Hepatic stellate cell (primary cell): ENCODE data around the gene MEI1.

Experiments used
- DNase-seq: peaks from one replicate; pipeline ENCODE4 v3.0.0; 2011; ENCODE audit warnings: low spot score

The MEI1 gene

GRCh38 chr22:41841085-41841712, 141.9 kb downstream of the MEI1 start:
- no peak for DNase-seq

- no peak for DNase-seq
These were observed 144.0 kb downstream of the MEI1 start for GRCh38 chr22:41842996-41843970.

- no peak for DNase-seq
These were observed 144.7 kb downstream of the MEI1 start for GRCh38 chr22:41844036-41844435.

- no peak for DNase-seq
These were observed 145.2 kb downstream of the MEI1 start for GRCh38 chr22:41844513-41844912.

GRCh38 chr22:41845380-41846267, 146.3 kb downstream of the MEI1 start:
- DNase-seq: no peak

GRCh38 chr22:41846268-41846987, 147.1 kb downstream of the MEI1 start:
- no peak for DNase-seq

GRCh38 chr22:41847300-41847699, 148.0 kb downstream of the MEI1 start:
- no peak for DNase-seq

GRCh38 chr22:41848468-41848867, 149.2 kb downstream of the MEI1 start:
- no peak for DNase-seq
